T-helper 2 cell treated with Interferon-gamma antibody and Interleukin-4, amounts not matched to agents 100 ng/mL and 5 ng/mL, for 36 hours (primary cell): Measurements from ENCODE around the gene INSRR. TPM values are rescaled to one million over a fixed set of nuclear protein-coding genes. Genes with fewer than 3 reads are reported as not detected.

Experiments
- intact Hi-C: fragments of 100-400 bp; cut with micrococcal nuclease; formaldehyde crosslinking; loops from one replicate; pipeline ENCODE4 v1.15.1; 2023
- total RNA-seq: library from RNA; stranded (reverse); gene quantifications from 2 replicates; pipeline ENCODE4 v1.2.3, GENCODE V29; 2022

The INSRR gene
- total RNA-seq, 1 donor from 2014 or later, result 0.14 TPM

DNA sequence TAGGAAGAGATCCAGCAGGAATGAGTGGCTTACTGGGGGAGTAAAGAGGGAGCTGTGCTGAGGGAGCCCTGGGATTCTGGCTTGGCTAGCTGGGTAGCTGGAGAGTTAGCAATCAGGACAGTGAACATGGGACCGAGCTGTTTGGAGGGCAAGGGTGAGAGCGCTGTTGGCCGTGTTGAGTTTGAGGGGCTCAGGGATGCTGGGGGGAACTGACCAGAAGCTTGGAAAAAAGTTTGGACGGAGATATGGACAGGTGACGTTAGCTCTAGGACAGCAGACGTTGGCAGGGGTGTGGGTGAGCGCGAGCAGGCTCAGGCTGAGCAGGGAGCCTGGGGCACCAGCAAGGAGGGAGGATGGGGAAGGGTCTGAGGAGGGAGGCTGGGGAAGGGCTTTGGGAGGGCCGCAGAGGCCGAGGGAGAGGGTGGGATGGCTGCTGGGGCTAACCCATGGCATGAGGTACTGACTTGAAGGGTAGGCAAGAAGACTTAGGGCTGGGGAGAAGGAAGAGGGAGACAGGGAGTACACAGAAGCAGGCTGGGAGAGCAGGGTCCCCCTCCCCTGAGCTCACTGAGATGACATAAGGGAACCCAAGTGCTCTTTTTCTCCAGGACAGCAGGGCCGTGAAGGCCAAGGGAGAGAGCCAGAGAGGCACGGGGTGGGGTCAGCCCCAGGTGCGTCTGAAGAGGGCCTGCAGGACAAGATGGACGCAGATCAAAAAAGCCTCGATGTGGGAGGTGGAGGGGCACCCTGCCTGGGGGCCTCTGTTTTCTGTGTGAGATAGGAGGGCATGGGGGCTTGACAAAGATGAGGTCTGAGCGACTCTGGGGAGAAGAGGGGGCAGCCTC lies 50.5 kb downstream of the INSRR start:
- intact Hi-C loops, result no loop called here

DNA sequence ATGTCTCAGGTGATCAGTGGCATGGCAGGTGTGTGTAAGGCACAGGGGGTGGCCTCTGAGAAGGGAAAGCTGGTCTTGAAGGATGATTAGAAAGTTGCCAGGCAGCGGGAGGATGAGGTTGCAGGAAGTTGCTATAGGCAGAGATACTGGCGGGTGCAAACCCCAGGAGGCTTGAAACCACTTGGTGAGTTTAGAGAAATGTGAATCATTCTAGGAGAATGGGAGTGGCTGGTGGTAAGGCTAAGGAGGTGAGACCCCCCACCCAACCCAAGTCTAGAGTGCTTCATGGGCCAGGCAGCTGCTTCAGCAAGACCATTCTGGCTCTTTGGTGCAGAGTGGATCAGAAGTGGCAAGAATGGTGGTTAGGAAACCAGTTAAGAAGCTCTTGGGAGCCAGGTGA lies 51.3 kb downstream of the INSRR start:
- intact Hi-C loops, result no loop called here

DNA sequence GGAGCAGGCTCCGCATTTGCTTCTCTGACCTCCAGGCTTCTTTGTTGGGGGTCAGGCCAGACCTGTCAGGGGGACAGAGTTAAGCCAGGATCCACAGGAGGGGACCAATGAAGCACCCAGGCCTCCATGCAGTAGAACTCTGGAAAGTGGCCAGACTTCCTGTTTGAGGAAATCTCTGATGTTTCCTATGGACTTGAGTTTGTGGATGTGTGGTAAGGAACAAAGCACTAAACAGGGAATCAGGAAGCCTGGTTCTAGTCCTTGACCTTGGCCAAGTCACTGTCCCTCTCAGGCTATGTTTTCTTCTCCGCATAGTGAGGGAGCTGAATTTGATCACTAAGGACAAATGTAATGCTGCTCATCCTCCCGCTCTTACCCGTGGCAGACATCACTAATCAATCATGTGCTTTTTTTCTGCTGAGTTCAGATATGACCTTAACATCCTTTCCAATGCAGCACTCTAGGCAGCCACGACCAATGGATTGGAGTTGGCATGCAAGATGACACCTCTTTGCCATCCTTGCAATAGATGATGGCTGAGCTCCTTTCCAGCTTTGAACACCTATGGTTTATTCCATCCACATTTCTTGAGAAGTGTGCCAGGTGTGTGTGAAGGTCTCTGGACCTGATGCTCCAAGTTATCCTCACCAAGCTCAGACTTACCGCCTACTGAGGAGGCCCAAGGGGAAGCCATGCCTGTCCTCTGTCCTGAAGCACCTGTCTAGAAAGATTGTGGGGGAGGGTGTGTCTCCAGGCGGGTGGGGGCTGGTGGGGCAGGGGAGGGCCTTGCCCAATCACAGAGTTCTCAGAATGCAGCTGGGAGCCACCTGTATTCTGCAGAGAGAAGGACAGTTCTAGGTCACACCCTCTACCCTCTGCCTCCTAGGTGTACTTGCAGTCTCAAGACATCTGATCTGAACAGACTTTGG lies 52.1 kb downstream of the INSRR start:
- intact Hi-C loops, result no loop called here

DNA sequence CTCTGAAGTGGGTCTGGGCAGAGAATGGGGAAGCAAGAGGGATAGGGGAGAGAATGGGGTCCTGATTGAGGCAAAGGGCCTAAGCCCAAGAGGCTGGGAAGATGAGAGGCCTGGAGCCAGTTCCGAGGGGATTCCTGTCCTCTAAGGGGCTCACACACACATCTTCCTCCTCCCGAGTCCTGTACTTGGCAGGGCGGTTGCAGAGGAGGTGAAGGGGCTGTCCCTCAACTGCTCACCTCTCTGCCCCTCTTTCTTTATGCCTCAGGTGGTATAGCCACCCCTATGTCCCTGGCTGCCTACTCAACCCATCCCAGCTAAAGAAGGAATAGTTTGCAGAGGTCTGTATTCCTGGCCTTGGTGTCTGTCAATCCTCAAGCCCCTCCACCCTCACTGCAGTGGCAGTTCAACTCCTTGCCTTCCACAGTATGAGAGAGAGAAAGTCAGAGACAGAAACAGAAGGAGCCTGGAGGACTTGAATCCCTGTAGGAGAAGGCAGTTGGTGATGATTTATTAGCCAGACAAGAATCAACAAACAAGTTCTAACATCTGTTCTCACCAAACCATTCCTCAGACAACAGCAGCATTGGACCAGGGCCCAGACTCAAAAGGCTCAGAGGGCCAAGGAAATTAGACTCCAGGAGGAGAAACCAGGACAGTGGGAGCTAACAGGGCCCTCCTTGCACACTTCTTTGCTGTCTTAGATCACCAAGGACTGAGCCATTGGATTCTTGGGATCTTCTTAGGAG lies 53.0 kb downstream of the INSRR start:
- intact Hi-C loops, result no loop called here

DNA sequence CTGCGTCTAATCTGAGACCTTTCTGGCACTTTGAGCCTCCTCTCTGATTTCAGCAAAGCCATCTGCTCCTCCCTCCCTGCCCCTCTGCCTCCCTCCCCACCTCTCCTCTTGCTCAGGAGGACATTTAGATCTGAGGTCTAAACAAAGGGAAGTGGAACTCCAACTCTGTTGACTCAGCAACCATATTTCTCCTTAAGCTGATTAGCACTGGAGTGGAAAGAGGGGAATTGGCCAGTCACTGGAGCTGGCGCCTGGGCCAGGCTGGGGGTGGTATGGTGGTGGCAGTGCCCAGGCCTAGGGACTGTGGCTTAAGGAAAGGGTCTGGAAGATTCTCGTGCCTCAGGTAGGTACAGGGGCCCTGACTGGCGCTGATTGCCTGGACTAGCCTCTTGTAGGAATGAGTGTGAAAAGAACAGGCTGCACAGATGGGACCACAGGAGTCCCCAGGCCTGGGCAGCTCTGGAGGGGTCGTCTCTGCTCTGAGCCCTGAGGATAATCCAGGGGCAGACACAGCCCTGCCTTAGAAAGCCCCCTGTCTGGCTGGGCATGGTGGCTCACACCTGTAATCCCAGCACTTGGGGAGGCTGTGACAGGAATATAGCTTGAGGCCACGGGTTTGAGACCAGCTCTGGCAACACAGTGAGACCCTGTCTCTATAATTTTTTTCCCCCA lies 54.2 kb downstream of the INSRR start:
- intact Hi-C loops, result no loop called here

DNA sequence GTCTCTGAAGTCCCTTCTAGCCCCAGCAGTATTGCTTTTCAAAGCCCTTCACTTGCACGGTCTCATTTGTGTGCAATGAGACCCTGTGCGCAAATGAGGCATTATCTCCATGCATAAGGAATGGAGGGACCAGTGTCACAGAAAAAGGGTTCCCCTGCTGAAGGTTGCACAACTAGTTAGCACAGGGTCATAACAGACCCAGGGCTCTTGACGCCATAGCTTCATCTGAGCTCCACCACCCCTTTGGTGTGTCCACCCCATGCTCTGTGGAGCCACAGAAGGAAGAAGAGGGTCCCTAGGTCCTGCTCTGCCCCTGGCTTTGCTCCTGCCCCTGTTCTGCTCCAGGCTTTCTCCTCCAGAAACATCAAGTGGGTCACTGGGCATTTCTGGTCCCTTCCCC lies 54.9 kb downstream of the INSRR start:
- intact Hi-C loops, result no loop called here

DNA sequence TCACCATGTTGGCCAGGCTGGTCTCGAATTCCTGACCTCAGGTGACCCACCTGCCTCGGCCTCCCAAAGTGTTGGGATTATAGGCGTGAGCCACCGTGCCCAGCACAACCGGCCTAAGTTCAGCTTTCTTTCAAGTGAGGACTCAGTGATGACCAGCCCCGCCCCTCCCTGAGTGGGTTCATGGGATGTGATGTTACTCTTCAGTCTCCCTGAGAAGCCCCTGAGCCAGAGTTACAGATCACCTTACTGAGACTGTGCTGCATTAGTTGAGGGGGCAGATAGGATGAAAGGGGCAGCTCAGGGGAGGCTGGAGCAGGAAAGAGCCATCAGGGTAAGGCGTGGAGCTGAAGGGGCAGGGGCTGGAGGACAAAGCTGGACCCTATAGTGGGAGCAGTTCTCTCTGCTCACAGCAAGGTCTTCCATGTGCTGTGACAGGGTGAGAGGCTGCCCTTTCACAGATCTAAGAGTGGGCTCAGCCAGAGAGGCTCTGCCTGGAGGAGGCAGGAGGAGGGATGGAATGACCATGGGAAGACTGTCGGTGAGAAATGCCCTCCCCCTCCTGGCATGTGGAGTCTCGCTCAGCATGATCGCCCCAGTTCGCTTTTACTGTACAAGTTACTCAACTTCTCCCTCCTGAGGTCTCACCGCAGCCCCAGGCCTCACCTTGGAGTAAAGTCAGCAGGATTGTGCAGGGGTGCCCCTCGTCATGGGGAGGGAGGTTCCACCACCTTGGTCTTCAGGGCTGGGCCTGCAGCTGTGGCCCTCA lies 55.6 kb downstream of the INSRR start:
- intact Hi-C loops, result no loop called here

DNA sequence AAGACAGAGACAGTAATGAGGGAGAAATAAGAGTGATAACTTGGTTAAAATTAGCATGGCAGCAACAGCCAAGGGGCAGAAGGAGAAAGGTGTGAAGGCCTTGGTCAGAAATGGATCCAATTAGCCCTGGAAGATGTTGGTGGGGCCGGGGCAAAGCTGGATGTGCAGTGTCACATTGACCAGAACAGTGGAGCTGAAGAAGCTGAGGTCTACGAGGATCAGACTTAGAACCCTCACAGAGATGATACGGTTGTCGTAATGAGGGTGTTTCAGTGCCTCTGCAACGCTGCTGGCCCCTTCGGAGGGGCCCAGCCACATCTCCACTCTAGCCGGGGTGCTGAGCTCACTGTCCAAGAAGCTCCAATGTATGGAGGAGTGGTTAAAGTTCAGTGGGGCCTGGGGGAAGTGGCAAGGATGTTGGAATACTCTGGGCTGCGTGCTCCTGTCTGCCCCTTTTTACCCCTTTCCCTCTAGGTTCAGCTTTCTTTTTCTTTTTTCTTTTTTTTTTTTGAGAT lies 56.4 kb downstream of the INSRR start:
- intact Hi-C loops, result no loop called here

DNA sequence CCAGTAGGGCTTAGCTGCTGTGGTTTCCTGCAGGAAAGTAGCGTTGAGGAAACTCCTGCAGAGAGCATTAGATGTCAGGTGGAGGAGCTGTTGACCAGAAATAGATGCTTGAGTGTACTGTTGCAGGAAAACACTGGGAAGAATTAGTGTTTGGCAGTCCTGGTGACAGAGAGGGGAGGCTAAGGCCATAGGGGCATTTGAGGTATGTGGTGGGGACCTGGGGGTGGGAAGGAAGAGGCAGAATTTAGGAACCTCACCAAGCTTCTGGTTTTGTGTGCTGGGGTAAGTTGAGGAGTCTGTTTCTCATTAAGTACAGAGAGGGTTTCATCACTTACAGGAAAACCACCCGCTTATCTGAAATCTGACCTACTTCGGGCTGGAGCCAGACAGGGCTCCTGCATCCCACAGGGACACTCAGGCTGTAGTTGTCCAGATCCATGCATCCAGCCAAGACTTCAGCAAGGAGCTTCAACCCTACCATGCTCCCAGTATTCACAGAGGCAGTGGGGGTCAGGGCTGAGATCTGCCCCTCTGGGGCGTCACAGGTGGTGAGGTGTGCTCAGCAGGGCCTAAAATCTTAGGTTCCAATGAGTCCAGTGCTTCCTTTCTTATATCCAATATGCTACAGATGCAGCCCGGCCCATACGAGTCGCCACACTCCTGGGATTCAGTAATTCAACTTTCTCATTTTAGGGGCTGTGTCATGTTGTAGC lies 57.4 kb downstream of the INSRR start:
- intact Hi-C loops, result loop anchor here (2.0 kb wide), 1 partner anchor 15 kb away; the partner anchor contains the start of gene SH2D2A

DNA sequence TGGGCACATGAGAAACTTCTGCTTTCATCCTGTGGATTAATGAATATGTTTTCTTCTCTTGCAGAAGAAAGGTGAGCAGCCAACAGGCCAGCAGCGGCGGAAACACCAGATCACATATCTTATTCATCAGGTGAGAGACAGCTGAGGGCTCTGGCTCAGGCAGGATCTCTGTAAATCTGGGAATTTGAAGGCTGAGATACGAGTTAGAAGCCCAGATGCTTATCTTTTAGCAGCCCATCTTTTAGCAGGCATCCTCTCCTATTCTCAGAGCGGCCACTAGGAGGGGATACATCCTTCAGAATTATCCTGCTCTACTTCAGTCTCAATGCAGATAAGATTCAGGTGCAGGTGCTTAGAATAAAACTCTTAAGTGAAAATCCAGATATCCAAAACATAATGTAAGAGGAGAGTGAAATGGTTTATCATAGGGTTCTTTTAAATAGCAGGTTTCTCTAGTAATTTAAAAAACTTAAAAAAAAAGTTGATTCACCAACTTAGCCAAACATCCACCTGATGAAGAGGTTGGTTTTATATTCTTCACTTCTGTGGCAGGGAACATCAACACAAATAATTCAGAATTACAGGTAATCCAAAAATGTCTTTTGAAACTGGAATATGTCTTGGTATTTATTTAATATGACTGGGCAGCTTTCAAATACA lies 61.6 kb downstream of the INSRR start:
- intact Hi-C loops, result loop anchor here (1.0 kb wide), 2 partner anchors 63 to 93 kb away; partner anchors contain the start of gene NTRK1

DNA sequence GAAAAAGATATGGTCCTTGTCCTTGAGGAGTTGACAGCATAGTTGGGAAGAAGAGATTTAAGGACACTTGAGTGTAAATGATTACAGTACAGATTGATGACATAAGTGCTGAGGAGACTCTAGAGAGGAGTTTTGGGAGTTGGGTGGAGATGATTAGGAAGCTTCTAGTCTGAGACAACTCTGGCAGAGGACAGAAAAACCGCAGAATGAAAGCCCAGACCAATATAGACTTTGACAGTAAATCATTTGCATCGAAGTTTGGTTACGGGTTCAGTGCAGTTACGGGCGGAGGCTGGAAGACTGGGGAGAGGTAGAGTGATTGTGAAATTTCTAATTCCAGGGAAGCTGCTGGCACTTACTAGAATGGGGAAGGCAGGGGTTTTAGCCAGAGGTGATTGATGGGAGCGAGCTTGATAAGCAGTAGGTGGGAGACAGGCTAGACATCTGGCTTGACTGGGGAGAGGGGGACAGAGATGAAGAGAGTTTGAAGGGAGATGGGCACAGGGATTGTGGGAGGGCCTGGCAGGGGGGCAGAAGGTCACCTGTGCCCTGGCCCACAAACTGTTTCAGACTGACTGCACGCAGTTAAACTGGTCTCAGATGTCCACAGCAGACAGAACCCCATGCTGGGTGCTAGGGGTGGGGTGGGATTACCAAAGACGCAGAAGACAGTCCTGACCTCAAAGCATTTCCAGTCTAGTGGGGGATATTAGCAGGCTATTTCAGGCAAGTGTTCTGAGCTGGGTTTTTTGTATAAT lies 62.4 kb downstream of the INSRR start:
- intact Hi-C loops, result loop anchor here (1.0 kb wide), 2 partner anchors 64 to 94 kb away; partner anchors contain the start of gene NTRK1

DNA sequence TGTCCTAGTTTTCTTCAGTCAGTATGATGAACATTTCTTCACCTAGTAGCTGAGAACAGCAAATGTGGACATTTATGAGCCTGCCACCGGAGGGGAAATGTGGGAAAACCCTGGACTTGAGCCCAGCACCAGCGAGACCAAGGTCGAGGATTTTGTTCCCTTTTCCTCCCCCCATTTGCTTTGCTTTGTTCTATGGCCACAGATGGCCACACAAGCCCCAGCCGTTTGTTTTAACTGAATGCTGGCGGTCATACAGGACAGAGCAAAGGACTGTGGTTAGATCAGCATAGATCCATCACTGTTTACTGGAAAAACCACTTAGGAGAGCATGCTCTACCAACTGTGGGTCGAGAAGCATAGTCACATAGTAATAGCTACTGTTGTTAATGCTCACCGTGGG lies 63.1 kb downstream of the INSRR start:
- intact Hi-C loops, result no loop called here

DNA sequence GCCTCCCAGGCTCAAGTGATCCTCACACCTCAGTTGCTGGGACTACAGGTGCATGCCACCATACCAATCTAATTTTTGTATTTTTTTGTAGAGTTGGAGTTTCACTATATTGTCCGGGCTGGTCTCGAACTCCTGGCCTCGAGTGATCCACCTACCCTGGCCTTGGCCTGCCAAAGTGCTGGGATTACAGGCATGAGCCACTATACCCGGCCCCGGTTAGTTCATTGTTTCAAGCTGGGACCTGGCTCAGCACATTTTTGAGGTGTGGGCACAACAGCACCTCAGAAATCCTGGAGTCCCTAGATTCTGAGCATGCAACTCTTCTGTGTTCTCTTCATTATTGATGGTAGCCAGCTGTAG lies 63.6 kb downstream of the INSRR start:
- intact Hi-C loops, result no loop called here

DNA sequence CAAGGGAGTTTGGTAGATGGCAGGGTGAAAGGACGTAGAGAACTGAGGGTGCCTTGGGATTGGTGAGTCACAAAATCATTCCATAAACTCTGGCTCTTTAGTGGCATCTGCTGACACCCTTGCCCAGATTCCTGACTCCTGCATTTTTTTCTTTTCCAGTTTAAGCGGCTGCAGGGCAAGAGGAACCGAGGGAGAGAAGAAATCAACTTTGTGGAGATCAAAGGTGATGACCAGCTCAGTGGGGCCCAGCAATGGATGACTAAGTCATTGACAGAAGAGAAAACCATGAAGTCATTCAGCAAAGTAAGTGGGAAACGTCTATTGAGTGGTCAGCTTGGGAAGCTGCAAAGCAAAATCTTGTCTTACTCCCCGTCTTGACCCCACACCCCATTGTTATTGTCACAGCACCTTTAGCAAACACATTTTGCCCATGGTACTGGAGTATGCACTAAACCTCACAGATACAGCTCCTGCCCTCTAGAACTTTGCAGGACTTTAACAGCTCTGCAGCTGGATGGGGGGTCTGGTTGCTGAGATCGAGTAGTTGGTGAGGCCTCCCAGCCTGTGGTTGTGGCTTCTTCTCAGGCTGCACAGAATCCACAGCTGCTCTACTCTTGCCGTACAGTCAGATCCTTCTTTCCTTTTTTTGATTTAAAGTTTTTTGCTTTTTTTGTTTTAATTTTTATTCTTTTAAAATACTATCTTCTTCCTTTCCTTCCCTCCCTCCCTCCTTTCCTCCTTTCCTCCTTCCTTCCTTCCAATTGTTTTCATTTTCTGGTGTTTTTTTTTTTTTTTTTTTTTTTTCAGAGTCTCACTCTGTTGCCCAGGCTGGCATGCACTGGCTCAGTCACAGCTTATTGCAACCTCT lies 64.2 kb downstream of the INSRR start:
- intact Hi-C loops, result no loop called here
